Measurements from ENCODE around the gene UNC13A. TPM values are rescaled to one million over a fixed set of nuclear protein-coding genes. Genes with fewer than 3 reads are reported as not detected.

The UNC13A gene
- total and polyA plus RNA-seq, 2 of the 13 experiments (the other 11 are each of a cell fraction or from before 2014, with no cell fraction given), result 0.11 to 0.45 TPM

GRCh38 chr19:17718947-17719711 lies 31.0 kb upstream of the UNC13A start, which contains the start of gene MAP1S (continued):
- no peak for TF ChIP-seq CEBPZ (IDR thresholded peaks at IDR 0.05; ENCODE audit: low read length)
- TF ChIP-seq TFDP2 (CRISPR knock-in tag; IDR thresholded peaks at IDR 0.05), result peak; percentile 53
- peak; percentile 59; the same call in 1 of the 2 replicates for TF ChIP-seq DMAP1 (CRISPR knock-in tag; IDR thresholded peaks at IDR 0.05)
- TF ChIP-seq ZNF605 (CRISPR knock-in tag; IDR thresholded peaks at IDR 0.05), result peak; percentile 50; the same call in 1 of the 2 replicates
- TF ChIP-seq ZNF569 (CRISPR knock-in tag; IDR thresholded peaks at IDR 0.05; ENCODE audit: borderline replicate concordance), result no peak
- TF ChIP-seq ZFP37 (CRISPR knock-in tag; IDR thresholded peaks at IDR 0.05; ENCODE audit: borderline replicate concordance), result 0 out of 2 replicates have a peak, but pooled peaks have one; percentile 62
- no peak for TF ChIP-seq GMEB2 (CRISPR knock-in tag; IDR thresholded peaks at IDR 0.05; ENCODE audit: low read depth)
- no peak for TF ChIP-seq HNRNPLL (IDR thresholded peaks at IDR 0.05; ENCODE audit: low read depth, low read length, poor library complexity, severe bottlenecking)
- TF ChIP-seq RARG (CRISPR knock-in tag; IDR thresholded peaks at IDR 0.05; ENCODE audit: low read depth), result no peak
- no peak for TF ChIP-seq ZNF460 (CRISPR knock-in tag; IDR thresholded peaks at IDR 0.05; ENCODE audit: borderline replicate concordance)
- TF ChIP-seq BRD4 (CRISPR knock-in tag; IDR thresholded peaks at IDR 0.05), result 0 out of 2 replicates have a peak, but pooled peaks have one; percentile 40
- no peak for TF ChIP-seq ZKSCAN5 (CRISPR knock-in tag; IDR thresholded peaks at IDR 0.05)
- TF ChIP-seq SP2 (CRISPR knock-in tag; IDR thresholded peaks at IDR 0.05), result no peak
- peak; percentile 58; the same call in 1 of the 2 replicates for TF ChIP-seq CSRNP1 (CRISPR knock-in tag; IDR thresholded peaks at IDR 0.05)
- peak; percentile 49; the same call in 1 of the 2 replicates for TF ChIP-seq RXRB (CRISPR knock-in tag; IDR thresholded peaks at IDR 0.05; ENCODE audit: borderline replicate concordance)
- TF ChIP-seq YEATS4 (CRISPR knock-in tag; IDR thresholded peaks at IDR 0.05; ENCODE audit: borderline replicate concordance), result peak; percentile 74; the same call in 1 of the 2 replicates
- no peak for TF ChIP-seq ZNF570 (CRISPR knock-in tag; IDR thresholded peaks at IDR 0.05; ENCODE audit: borderline replicate concordance)
- TF ChIP-seq ZFP36L2 (CRISPR knock-in tag; IDR thresholded peaks at IDR 0.05), result no peak
- no peak for TF ChIP-seq ZNF776 (CRISPR knock-in tag; IDR thresholded peaks at IDR 0.05)
- no peak for TF ChIP-seq ZNF432 (CRISPR knock-in tag; IDR thresholded peaks at IDR 0.05; ENCODE audit: borderline replicate concordance)
- TF ChIP-seq YY1 (IDR thresholded peaks at IDR 0.05; ENCODE audit: insufficient read depth, insufficient replicate concordance, low read depth, low read length), result peak; percentile 96
- TF ChIP-seq ZFX (CRISPR knock-in tag; IDR thresholded peaks at IDR 0.05; ENCODE audit: low read depth), result peak; percentile 82

Data from HepG2 (cell line).